ENCODE measurements around the gene MDFIC.

- no peak for TF ChIP-seq SUZ12 (IDR thresholded peaks at IDR 0.05; ENCODE audit: extremely low read depth, insufficient read depth, insufficient read length)
- TF ChIP-seq ZNF274 (IDR thresholded peaks at IDR 0.05; ENCODE audit: low read depth, low read length) = no peak
- no peak for TF ChIP-seq YY1 (IDR thresholded peaks at IDR 0.05; ENCODE audit: insufficient read depth, insufficient read length)
Observed at GRCh38 chr7:115015619-115016018, 93.7 kb downstream of the MDFIC start.
